RWPE1 (cell line): ENCODE data around the gene HOPX.

Source experiments
- CTCF ChIA-PET: fragments of 350-600 bp; sonication (Branson Sonifier 250); formaldehyde crosslinking; extraction: SDS; loops from one replicate; lab custom pipeline; 2021; lab: Yijun Ruan, JAX
- POLR2A ChIA-PET: fragments of 400-600 bp; formaldehyde crosslinking; extraction: SDS; loops from one replicate; lab custom pipeline; 2020; ENCODE audit warnings: antibody characterized with exemption; ENCODE audit not compliant: low non-redundant PET; lab: Yijun Ruan, JAX
- DNase-seq: peaks from one replicate; pipeline ENCODE4 v3.0.0; 2012; ENCODE audit warnings: low spot score
- H3K27ac ChIP-seq: fragments of 450-650 bp; 2 replicates; pipeline ENCODE4 v1.5.1; 2017
- TF ChIP-seq, protein P1 (sequence below): fragments of 450-650 bp; conservative IDR thresholded peaks from 2 replicates; pipeline ENCODE4 v1.5.1; 2017; ENCODE audit warnings: low read depth, mild to moderate bottlenecking

HOPX gene

DNA sequence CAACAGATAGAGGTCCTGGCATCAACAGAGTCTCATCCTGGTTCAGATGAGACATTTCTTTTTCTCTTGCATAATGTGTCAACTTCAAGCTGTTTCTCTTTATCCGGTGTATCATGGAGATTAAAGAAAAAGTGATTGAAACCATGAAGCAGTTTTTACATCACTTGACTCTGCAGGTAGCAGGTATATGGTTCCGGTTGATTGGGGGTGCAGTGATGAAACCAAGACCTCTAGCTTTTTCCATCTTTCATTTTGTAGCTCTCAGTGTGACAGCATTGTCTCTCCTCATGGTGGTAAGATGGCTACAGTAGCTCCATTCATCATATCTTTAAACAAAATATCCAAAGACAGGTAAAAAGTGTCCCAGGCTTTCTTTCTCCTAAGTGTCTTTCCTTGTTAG, 2.4 kb upstream of the HOPX start:
- POLR2A ChIA-PET: no interaction called here
- CTCF ChIA-PET: interaction anchor here (0.9 kb wide), 1 partner anchor 12 kb away, joined by 3 read pairs; no protein-coding TSS in a partner anchor
- TF ChIP-seq, protein P1, sequence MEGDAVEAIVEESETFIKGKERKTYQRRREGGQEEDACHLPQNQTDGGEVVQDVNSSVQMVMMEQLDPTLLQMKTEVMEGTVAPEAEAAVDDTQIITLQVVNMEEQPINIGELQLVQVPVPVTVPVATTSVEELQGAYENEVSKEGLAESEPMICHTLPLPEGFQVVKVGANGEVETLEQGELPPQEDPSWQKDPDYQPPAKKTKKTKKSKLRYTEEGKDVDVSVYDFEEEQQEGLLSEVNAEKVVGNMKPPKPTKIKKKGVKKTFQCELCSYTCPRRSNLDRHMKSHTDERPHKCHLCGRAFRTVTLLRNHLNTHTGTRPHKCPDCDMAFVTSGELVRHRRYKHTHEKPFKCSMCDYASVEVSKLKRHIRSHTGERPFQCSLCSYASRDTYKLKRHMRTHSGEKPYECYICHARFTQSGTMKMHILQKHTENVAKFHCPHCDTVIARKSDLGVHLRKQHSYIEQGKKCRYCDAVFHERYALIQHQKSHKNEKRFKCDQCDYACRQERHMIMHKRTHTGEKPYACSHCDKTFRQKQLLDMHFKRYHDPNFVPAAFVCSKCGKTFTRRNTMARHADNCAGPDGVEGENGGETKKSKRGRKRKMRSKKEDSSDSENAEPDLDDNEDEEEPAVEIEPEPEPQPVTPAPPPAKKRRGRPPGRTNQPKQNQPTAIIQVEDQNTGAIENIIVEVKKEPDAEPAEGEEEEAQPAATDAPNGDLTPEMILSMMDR: no peak
- H3K27ac ChIP-seq: no peak overlapping the region
- no peak for DNase-seq

DNA sequence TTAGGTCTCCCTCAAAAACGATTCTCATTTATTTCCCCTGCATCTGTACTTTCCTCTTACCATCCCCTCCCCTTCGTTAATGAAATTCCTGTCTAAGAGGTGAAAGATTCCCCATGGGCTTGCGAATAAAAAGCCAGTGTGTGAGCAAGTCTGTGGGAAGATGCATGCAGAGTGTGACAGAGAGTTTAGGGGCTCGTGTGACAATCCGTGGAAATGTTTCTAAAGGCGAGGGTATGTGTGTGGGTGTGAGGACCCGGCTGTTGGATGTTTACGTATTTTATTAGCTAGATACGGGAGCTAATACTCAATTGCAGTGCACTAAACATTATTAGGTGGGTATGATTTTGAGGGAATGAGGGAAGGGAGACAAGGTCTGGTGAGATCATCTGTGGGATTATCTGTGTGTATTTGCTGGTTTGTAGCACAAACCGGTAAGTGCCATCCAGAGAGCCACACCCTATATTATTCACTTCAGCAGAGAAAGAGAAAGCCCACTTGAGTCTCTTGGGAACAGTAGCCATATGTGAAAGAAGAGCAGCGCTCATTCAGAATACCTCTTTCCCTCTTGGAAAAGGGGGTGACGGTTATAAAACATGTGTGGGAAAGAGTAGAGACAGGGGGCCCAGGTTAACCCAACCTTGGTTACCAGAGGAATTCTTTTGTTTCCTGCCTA, 893 bp upstream of the HOPX start:
- CTCF ChIA-PET: no interaction called here
- TF ChIP-seq, protein P1: no peak

DNA sequence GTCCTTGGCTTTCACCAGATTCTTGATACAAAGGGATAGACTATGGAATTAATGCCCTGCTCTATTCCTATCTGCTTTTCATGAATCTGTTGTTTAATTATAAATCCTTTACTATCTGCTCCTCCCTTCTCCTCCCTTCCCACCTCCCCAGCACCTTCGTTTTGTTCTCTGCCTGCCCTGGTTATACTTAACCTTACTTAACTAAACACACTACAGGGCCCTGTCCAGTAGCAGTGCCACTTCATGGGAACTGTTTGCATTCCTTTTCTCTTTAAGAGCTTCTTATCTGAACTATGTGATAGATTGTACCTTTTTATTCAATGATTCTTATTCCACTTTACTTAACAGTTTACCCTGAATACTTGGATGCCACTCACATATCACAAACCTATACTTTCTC, 830 bp downstream of the HOPX start:
- TF ChIP-seq, protein P1: no peak
- ChIA-PET CTCF (interaction anchor here (0.7 kb wide), 1 partner anchor 170 kb away, joined by 3 read pairs; no protein-coding TSS in a partner anchor), POLR2A (no interaction called here)
- no peak for DNase-seq
- no peak overlapping the region for H3K27ac ChIP-seq

More for the DNA sequence above, 893 bp upstream of the HOPX start:
- POLR2A ChIA-PET: no interaction called here
- no peak for DNase-seq
- no peak overlapping the region for H3K27ac ChIP-seq

DNA sequence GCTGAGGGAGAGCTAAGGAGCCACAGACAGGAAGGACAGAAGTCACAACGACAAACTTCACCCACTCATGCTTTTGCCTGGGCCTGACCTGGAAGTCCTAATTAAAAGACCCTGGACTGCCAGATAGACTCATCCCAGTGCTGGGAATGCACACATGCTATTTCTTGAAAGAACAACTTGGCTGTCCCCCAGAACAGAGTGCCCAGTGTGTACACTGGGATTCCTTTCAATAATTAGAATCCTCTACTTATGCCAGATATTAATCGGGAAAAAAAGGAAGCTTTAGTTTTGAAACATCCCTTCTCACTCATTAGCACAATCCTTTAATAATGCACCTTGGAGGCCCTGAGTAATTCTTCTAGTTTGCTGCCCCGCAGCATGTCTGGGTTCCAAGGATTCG, 3.4 kb downstream of the HOPX start:
- no peak for DNase-seq
- TF ChIP-seq, protein P1: no peak
- no peak overlapping the region for H3K27ac ChIP-seq
- ChIA-PET CTCF (no interaction called here), POLR2A (no interaction called here)

DNA sequence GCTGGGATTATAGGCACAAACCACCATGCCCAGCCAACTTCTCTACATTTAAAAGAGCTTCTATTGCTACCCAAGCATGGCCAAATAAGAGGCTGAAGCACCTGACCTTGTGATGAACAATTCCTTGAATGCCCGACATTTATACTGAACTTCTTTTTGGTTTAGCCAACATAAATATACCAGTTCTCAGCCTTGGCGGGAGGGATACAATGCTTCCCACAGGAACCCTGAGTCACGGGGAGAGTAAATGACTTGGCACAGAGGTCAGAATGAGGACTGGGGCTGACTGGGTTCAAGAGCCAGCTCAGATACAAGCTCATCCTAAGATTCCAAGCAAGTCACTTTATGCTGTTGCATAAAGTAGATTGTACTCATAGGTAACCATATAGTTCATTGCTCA, 6.1 kb downstream of the HOPX start:
- TF ChIP-seq, protein P1: no peak
- H3K27ac ChIP-seq: no peak overlapping the region
- ChIA-PET POLR2A (no interaction called here), CTCF (no interaction called here)
- no peak for DNase-seq

DNA sequence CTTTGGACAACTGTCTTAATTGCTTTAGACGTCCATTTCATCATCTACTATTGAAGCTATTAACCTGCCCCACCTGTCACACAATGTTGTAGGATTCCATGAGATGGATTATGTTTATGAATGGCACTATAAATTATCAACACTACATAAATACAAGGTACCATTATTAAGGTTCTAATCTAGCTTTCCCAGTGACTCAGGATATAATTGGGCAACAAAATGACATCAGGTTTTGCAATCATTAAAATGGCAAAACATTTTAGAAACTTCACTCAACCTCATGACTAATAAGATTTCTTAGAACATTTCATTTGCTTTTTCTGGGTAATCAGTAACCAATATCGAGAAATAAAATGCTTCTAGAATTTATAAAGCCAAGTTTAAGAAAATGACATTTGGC, 9.2 kb downstream of the HOPX start:
- POLR2A ChIA-PET: no interaction called here
- CTCF ChIA-PET: interaction anchor here (0.5 to 0.6 kb wide), 3 partner anchors 12 to 197 kb away, joined by 3 to 5 read pairs (median 3); no protein-coding TSS in a partner anchor
- peak; percentile 13 for DNase-seq
- TF ChIP-seq, protein P1: no peak
- H3K27ac ChIP-seq: peak overlapping the region; percentile 47; the same call in 1 of the 2 replicates
